Esophagus muscularis mucosa (tissue), 3 donors: Measurements from ENCODE around the gene DYRK2.

Source experiments
- POLR2A ChIP-seq: fragments of 450-650 bp; IDR thresholded peaks from one replicate; pipeline ENCODE4 v1.6.1; 2017; ENCODE audit warnings: antibody characterized with exemption, moderate library complexity, mild to moderate bottlenecking, low read depth
- POLR2AphosphoS5 ChIP-seq, 2 donors: sonication (generic); formaldehyde crosslinking; IDR thresholded peaks; one replicate each; pipeline ENCODE4 v1.6.1; 2017; ENCODE audit warnings: antibody characterized with exemption in 2 of 2
- TF ChIP-seq, protein P1 (sequence below), 3 experiments: fragments of 200-600 bp in 2 of 3; fragments of 450-650 bp in 1 of 3; sonication (generic) in 2 of 3; IDR thresholded peaks; one replicate each; pipeline ENCODE4 v1.5.1; 2017 to 2019; ENCODE audit warnings: antibody characterized with exemption in 3 of 3, mild to moderate bottlenecking in 2 of 3, moderate library complexity in 1 of 3

DNA sequence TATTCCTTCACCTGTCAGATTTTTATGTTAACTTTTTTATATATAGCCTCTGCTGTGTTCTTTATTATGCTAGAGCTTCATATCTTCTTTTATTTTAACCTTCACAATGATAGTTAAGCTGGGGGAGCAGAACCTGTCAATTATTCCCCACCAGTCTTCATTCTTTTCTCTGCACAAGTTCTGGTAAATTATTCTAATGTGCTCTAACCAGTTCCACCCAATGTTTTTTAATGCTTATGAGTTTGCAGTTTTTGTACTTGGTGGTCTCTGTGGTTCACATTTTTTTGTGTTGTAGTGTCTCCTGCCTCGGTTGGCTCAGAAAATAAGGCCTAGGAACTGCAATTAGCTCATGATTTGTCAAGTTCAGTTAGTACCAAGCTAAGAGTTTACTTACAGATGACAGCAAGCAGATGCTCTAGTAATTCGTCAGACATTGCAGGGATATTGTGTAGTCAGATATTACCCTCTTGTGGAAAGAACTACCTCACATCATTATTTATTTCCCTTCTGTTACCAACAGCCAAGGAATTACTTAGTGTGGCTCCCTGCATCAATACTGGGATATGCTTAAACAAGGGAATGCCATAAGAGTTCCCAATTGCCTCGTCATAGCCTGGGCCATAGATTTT, 14.5 kb downstream of the DYRK2 start:
- no peak for TF ChIP-seq POLR2A
- TF ChIP-seq, protein P1, sequence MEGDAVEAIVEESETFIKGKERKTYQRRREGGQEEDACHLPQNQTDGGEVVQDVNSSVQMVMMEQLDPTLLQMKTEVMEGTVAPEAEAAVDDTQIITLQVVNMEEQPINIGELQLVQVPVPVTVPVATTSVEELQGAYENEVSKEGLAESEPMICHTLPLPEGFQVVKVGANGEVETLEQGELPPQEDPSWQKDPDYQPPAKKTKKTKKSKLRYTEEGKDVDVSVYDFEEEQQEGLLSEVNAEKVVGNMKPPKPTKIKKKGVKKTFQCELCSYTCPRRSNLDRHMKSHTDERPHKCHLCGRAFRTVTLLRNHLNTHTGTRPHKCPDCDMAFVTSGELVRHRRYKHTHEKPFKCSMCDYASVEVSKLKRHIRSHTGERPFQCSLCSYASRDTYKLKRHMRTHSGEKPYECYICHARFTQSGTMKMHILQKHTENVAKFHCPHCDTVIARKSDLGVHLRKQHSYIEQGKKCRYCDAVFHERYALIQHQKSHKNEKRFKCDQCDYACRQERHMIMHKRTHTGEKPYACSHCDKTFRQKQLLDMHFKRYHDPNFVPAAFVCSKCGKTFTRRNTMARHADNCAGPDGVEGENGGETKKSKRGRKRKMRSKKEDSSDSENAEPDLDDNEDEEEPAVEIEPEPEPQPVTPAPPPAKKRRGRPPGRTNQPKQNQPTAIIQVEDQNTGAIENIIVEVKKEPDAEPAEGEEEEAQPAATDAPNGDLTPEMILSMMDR (IDR thresholded peaks at IDR 0.05) = peak; percentile 15 to 37 (median 22)
- TF ChIP-seq POLR2AphosphoS5 (IDR thresholded peaks at IDR 0.05) = peak in 1 of 2 donors; percentile 60
